ENCODE data around the gene AMN. TPM values are rescaled to one million over a fixed set of nuclear protein-coding genes. Genes with fewer than 3 reads are reported as not detected.

AMN gene
- total RNA-seq, 2 experiments from 2014 or later: 2.6 to 2.8 TPM

DNA sequence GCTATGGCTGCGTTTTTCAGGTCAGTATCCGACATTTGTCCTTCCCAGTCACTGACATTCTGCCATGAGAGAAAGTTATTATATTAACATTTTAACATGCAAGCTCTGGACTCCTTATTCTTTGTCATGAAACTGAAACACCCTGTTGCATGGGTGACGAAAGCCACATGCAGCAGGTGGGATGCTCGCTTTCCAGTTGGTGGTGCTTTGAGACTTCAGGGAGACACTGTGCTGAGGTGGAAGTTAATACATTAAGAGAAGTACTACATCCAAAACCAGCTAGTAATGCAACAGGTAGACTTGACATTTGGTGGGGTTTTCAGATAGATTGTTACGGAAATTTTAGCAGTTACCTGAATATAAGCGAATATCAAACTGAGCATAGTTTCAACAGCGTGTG is 32.8 kb upstream of the AMN start:
- H3K36me3 Mint-ChIP-seq (ENCODE audit: low read depth): peaks cover 84% of the 10 kb centered on the region
- Histone ChIP-seq H3K4me1 (ENCODE audit: insufficient read depth, low read length) (no peaks in the 10 kb centered on the region), H3K27ac (ENCODE audit: low read depth in 1 of 2, low read length in 2 of 2) (no peak overlapping the region), H3K27me3 (ENCODE audit: control insufficient read depth in 1 of 2, insufficient read depth in 2 of 2, low read length in 2 of 2) (no peaks in the 10 kb centered on the region), H3K4me3 (ENCODE audit: low read length) (no peak overlapping the region), H3K36me3 (ENCODE audit: insufficient read depth, low read length) (peaks cover 76% of the 10 kb centered on the region), H3K9me3 (ENCODE audit: control insufficient read depth in 1 of 2, insufficient read depth in 1 of 2, low read length in 2 of 2) (no peaks in the 10 kb centered on the region)
- H3K27me3 Mint-ChIP-seq: no peaks in the 10 kb centered on the region
- intact Hi-C loops (cut with DNase I, micrococcal nuclease): no loop called here
- ATAC-seq (ENCODE audit: poor library complexity) (no peak), DNase-seq (no peak)
- TF ChIP-seq CTCF (IDR thresholded peaks at IDR 0.05): no peak
- CTCF ChIA-PET: no interaction called here
- no peaks in the 10 kb centered on the region for H3K4me1 Mint-ChIP-seq (ENCODE audit: low read depth)
- no peak overlapping the region for H3K27ac Mint-ChIP-seq
- H3K4me3 Mint-ChIP-seq: no peak overlapping the region
- POLR2A ChIA-PET: no interaction called here
- H3K9me3 Mint-ChIP-seq: no peaks in the 10 kb centered on the region

GRCh38 chr14:102891111-102891510 is 31.4 kb upstream of the AMN start:
- CTCF ChIA-PET: no interaction called here
- POLR2A ChIA-PET: no interaction called here
- Mint-ChIP-seq H3K36me3 (ENCODE audit: low read depth) (peaks cover 87% of the 10 kb centered on the region), H3K27ac (no peak overlapping the region), H3K4me1 (ENCODE audit: low read depth) (no peaks in the 10 kb centered on the region), H3K4me3 (no peak overlapping the region), H3K27me3 (no peaks in the 10 kb centered on the region), H3K9me3 (no peaks in the 10 kb centered on the region)
- Histone ChIP-seq H3K27ac (ENCODE audit: low read depth in 1 of 2, low read length in 2 of 2) (no peak overlapping the region), H3K4me1 (ENCODE audit: insufficient read depth, low read length) (no peaks in the 10 kb centered on the region), H3K4me3 (ENCODE audit: low read length) (no peak overlapping the region), H3K36me3 (ENCODE audit: insufficient read depth, low read length) (peaks cover 71% of the 10 kb centered on the region), H3K27me3 (ENCODE audit: control insufficient read depth in 1 of 2, insufficient read depth in 2 of 2, low read length in 2 of 2) (no peaks in the 10 kb centered on the region), H3K9me3 (ENCODE audit: control insufficient read depth in 1 of 2, insufficient read depth in 1 of 2, low read length in 2 of 2) (no peaks in the 10 kb centered on the region)
- TF ChIP-seq CTCF (IDR thresholded peaks at IDR 0.05): no peak
- intact Hi-C loops (cut with DNase I, micrococcal nuclease): no loop called here
- no peak for DNase-seq
- ATAC-seq (ENCODE audit: poor library complexity): no peak

- no peak for DNase-seq
- H3K4me3 Mint-ChIP-seq: no peak overlapping the region
- POLR2A ChIA-PET: no interaction called here
- ATAC-seq (ENCODE audit: poor library complexity): no peak
- no peak for TF ChIP-seq CTCF (IDR thresholded peaks at IDR 0.05)
- Histone ChIP-seq H3K27ac (ENCODE audit: low read depth in 1 of 2, low read length in 2 of 2) (no peak overlapping the region), H3K4me3 (ENCODE audit: low read length) (no peak overlapping the region), H3K9me3 (ENCODE audit: control insufficient read depth in 1 of 2, insufficient read depth in 1 of 2, low read length in 2 of 2) (no peaks in the 10 kb centered on the region), H3K4me1 (ENCODE audit: insufficient read depth, low read length) (no peaks in the 10 kb centered on the region), H3K27me3 (ENCODE audit: control insufficient read depth in 1 of 2, insufficient read depth in 2 of 2, low read length in 2 of 2) (no peaks in the 10 kb centered on the region), H3K36me3 (ENCODE audit: insufficient read depth, low read length) (peaks cover 68% of the 10 kb centered on the region)
- peaks cover 87% of the 10 kb centered on the region for H3K36me3 Mint-ChIP-seq (ENCODE audit: low read depth)
- H3K4me1 Mint-ChIP-seq (ENCODE audit: low read depth): no peaks in the 10 kb centered on the region
- no peaks in the 10 kb centered on the region for H3K9me3 Mint-ChIP-seq
- CTCF ChIA-PET: no interaction called here
- intact Hi-C loops (cut with DNase I, micrococcal nuclease): no loop called here
- no peaks in the 10 kb centered on the region for H3K27me3 Mint-ChIP-seq
- no peak overlapping the region for H3K27ac Mint-ChIP-seq
Observed at GRCh38 chr14:102891556-102891955, 30.9 kb upstream of the AMN start.

Data from CD4-positive, alpha-beta T cell (primary cell).